ENCODE measurements around the gene PHLPP1.

- TF ChIP-seq POLR2AphosphoS5 (IDR thresholded peaks at IDR 0.05): no peak
- no peak for TF ChIP-seq POLR2A (IDR thresholded peaks at IDR 0.05)
- TF ChIP-seq, protein P1, sequence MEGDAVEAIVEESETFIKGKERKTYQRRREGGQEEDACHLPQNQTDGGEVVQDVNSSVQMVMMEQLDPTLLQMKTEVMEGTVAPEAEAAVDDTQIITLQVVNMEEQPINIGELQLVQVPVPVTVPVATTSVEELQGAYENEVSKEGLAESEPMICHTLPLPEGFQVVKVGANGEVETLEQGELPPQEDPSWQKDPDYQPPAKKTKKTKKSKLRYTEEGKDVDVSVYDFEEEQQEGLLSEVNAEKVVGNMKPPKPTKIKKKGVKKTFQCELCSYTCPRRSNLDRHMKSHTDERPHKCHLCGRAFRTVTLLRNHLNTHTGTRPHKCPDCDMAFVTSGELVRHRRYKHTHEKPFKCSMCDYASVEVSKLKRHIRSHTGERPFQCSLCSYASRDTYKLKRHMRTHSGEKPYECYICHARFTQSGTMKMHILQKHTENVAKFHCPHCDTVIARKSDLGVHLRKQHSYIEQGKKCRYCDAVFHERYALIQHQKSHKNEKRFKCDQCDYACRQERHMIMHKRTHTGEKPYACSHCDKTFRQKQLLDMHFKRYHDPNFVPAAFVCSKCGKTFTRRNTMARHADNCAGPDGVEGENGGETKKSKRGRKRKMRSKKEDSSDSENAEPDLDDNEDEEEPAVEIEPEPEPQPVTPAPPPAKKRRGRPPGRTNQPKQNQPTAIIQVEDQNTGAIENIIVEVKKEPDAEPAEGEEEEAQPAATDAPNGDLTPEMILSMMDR (IDR thresholded peaks at IDR 0.05): no peak
Measured at GRCh38 chr18:62952807-62953206, 237.5 kb downstream of the PHLPP1 start.
